H9 (cell line): ENCODE measurements around the gene CSAD. TPM values are rescaled to one million over a fixed set of nuclear protein-coding genes. Genes with fewer than 3 reads are reported as not detected.

Experiments used
- DNase-seq: peaks from one replicate; pipeline ENCODE4 v3.0.0-alpha.2; 2017
- H2AFZ ChIP-seq: one replicate; pipeline ENCODE4 v1.6.1; 2013; ENCODE audit warnings: mild to moderate bottlenecking, low read length, control low read depth, moderate library complexity
- H2AK5ac ChIP-seq: 2 replicates; pipeline ENCODE4 v1.6.1; 2013; ENCODE audit warnings: low read length, control low read depth, mixed read lengths; ENCODE audit not compliant: insufficient read length
- H2BK120ac ChIP-seq: one replicate; pipeline ENCODE4 v1.6.1; 2013; ENCODE audit warnings: low read depth, mild to moderate bottlenecking, low read length, control low read depth, inconsistent platforms; ENCODE audit not compliant: poor library complexity, severe bottlenecking
- H2BK12ac ChIP-seq: 2 replicates; pipeline ENCODE4 v1.6.1; 2013; ENCODE audit warnings: low read length, control low read depth, mixed read lengths, low read depth; ENCODE audit not compliant: insufficient read length
- H2BK15ac ChIP-seq: 2 replicates; pipeline ENCODE4 v1.6.1; 2013; ENCODE audit warnings: low read depth, low read length, control low read depth
- H2BK20ac ChIP-seq: one replicate; pipeline ENCODE4 v1.6.1; 2013; ENCODE audit warnings: low read depth, mild to moderate bottlenecking, low read length, control low read depth, inconsistent platforms; ENCODE audit not compliant: poor library complexity, severe bottlenecking
- H2BK5ac ChIP-seq: 2 replicates; pipeline ENCODE4 v1.6.1; 2013; ENCODE audit warnings: low read length, control low read depth, mixed read lengths; ENCODE audit not compliant: insufficient read length
- H3K14ac ChIP-seq: 2 replicates; pipeline ENCODE4 v1.6.1; 2013; ENCODE audit warnings: low read length, control low read depth; ENCODE audit not compliant: insufficient read depth
- H3K18ac ChIP-seq: 2 replicates; pipeline ENCODE4 v1.6.1; 2013; ENCODE audit warnings: low read depth, mild to moderate bottlenecking, mixed read lengths, low read length, control low read depth; ENCODE audit not compliant: insufficient read length
- H3K23ac ChIP-seq: 2 replicates; pipeline ENCODE4 v1.6.1; 2013; ENCODE audit warnings: low read length, control low read depth, mixed read lengths, low read depth; ENCODE audit not compliant: insufficient read length
- H3K23me2 ChIP-seq: 2 replicates; pipeline ENCODE4 v1.6.1; 2013; ENCODE audit warnings: low read depth, mild to moderate bottlenecking, mixed read lengths, low read length, control low read depth; ENCODE audit not compliant: insufficient read length, poor library complexity, severe bottlenecking
- H3K27ac ChIP-seq: 2 replicates; pipeline ENCODE4 v1.5.1; 2013; ENCODE audit warnings: low read length, control low read depth, mixed read lengths, low read depth; ENCODE audit not compliant: insufficient read length
- H3K27me3 ChIP-seq: 2 replicates; pipeline ENCODE4 v1.6.1; 2013; ENCODE audit warnings: low read length, control low read depth, inconsistent platforms; ENCODE audit not compliant: insufficient read depth
- H3K4ac ChIP-seq: 2 replicates; pipeline ENCODE4 v1.6.1; 2013; ENCODE audit warnings: low read depth, mild to moderate bottlenecking, control low read depth, inconsistent platforms, low read length, moderate library complexity
- H3K4me1 ChIP-seq: 2 replicates; pipeline ENCODE4 v1.6.1; 2013; ENCODE audit warnings: low read length, control low read depth, inconsistent platforms; ENCODE audit not compliant: insufficient read depth
- H3K4me2 ChIP-seq: 2 replicates; pipeline ENCODE4 v1.6.1; 2013; ENCODE audit warnings: low read length, control low read depth, mixed read lengths; ENCODE audit not compliant: insufficient read length, insufficient read depth
- H3K56ac ChIP-seq: 2 replicates; pipeline ENCODE4 v1.6.1; 2013; ENCODE audit warnings: low read depth, mild to moderate bottlenecking, mixed read lengths, low read length, control low read depth; ENCODE audit not compliant: insufficient read length
- H3K79me1 ChIP-seq: 2 replicates; pipeline ENCODE4 v1.6.1; 2013; ENCODE audit warnings: low read depth, mild to moderate bottlenecking, moderate library complexity, low read length, control low read depth, inconsistent platforms; ENCODE audit not compliant: insufficient read depth, poor library complexity, severe bottlenecking
- H3K79me2 ChIP-seq: 2 replicates; pipeline ENCODE4 v1.6.1; 2013; ENCODE audit warnings: low read length, control low read depth, inconsistent platforms; ENCODE audit not compliant: insufficient read depth
- H3K9ac ChIP-seq: 2 replicates; pipeline ENCODE4 v1.6.1; 2013; ENCODE audit warnings: low read length, control low read depth, mixed read lengths; ENCODE audit not compliant: insufficient read length; ENCODE audit errors: extremely low read depth
- H3K9me3 ChIP-seq: one replicate; pipeline ENCODE4 v1.6.1; 2013; ENCODE audit warnings: low read depth, low read length, inconsistent platforms; ENCODE audit not compliant: control insufficient read depth
- H3T11ph ChIP-seq: one replicate; pipeline ENCODE4 v1.6.1; 2013; ENCODE audit warnings: mild to moderate bottlenecking, low read length, control low read depth, inconsistent platforms
- H4K20me1 ChIP-seq: one replicate; pipeline ENCODE4 v1.6.1; 2013; ENCODE audit not compliant: control insufficient read depth, insufficient read length, insufficient read depth
- H4K5ac ChIP-seq: 2 replicates; pipeline ENCODE4 v1.6.1; 2013; ENCODE audit warnings: low read depth, mild to moderate bottlenecking, mixed read lengths, low read length, control low read depth; ENCODE audit not compliant: insufficient read length
- H4K8ac ChIP-seq: replicated peaks from 2 replicates; pipeline ENCODE4 v1.6.1; 2013; ENCODE audit warnings: low read length, control low read depth, mixed read lengths, low read depth; ENCODE audit not compliant: insufficient read length
- H4K91ac ChIP-seq: 2 replicates; pipeline ENCODE4 v1.6.1; 2013; ENCODE audit warnings: low read depth, mild to moderate bottlenecking, moderate library complexity, mixed read lengths, low read length, control low read depth; ENCODE audit not compliant: insufficient read length
- H3K27ac Mint-ChIP-seq, 3 experiments: 2 replicates in 2 of 3; 3 replicates in 1 of 3; pipeline ENCODE4 v1.8.0; 2020 to 2021; ENCODE audit warnings: mixed read lengths in 3 of 3, mild to moderate bottlenecking in 1 of 3, moderate library complexity in 1 of 3
- H3K27me3 Mint-ChIP-seq: 2 replicates; pipeline ENCODE4 v1.8.0; 2021; ENCODE audit warnings: low read depth, mild to moderate bottlenecking, moderate library complexity, mixed read lengths
- H3K36me3 Mint-ChIP-seq, 3 experiments: 2 replicates in 2 of 3; 3 replicates in 1 of 3; pipeline ENCODE4 v1.8.0; 2020 to 2021; ENCODE audit warnings: low read depth in 3 of 3, mixed read lengths in 3 of 3; ENCODE audit not compliant: insufficient read depth in 1 of 3
- H3K4me1 Mint-ChIP-seq, 2 experiments: 2 replicates each; pipeline ENCODE4 v1.8.0; 2020; ENCODE audit warnings: mixed read lengths in 2 of 2
- H3K4me3 Mint-ChIP-seq, 2 experiments: 2 replicates in 1 of 2; 3 replicates in 1 of 2; pipeline ENCODE4 v1.8.0; 2020 to 2021; ENCODE audit warnings: mild to moderate bottlenecking in 2 of 2, mixed read lengths in 2 of 2, moderate library complexity in 1 of 2
- H3K9me3 Mint-ChIP-seq, 2 experiments: 2 replicates in 1 of 2; 3 replicates in 1 of 2; pipeline ENCODE4 v1.8.0; 2020; ENCODE audit warnings: mild to moderate bottlenecking in 2 of 2, mixed read lengths in 2 of 2, moderate library complexity in 1 of 2
- CTCF ChIP-seq: fragments of 200-600 bp; sonication (generic); conservative IDR thresholded peaks from 3 replicates; pipeline ENCODE4 v1.8.0; 2021; ENCODE audit warnings: antibody characterized with exemption, mild to moderate bottlenecking
- WGBS: extraction: QIAGEN DNeasy Blood & Tissue Kit; methylation state at CpG from one replicate; pipeline ENCODE4 v1.1.7; 2013; ENCODE audit warnings: missing lambda C conversion rate, low lambda C conversion rate, mixed read lengths; ENCODE audit not compliant: insufficient read length; ENCODE audit errors: extremely low coverage; 5-methylcytosine and 5-hydroxymethylcytosine counted together
- total RNA-seq: library from RNA; stranded (reverse); gene quantifications from 2 replicates; pipeline ENCODE4 v1.2.1, GENCODE V29; 2021

Gene CSAD
- total RNA-seq, 1 experiment from 2014 or later = 7.4 TPM

GRCh38 chr12:53219292-53219955 lies 38.7 kb upstream of the CSAD start:
- H2BK5ac ChIP-seq = no peak overlapping the region
- no peaks in the 10 kb centered on the region; a peak in 2 of 5 replicates for H3K9me3 Mint-ChIP-seq
- peak overlapping the region; percentile 16 for H3K9ac ChIP-seq
- H3T11ph ChIP-seq = no peak overlapping the region
- H3K27ac Mint-ChIP-seq = peak overlapping the region in 1 of 3 experiments; percentile 11; a peak in 2 of 7 replicates
- no peak overlapping the region for H3K4ac ChIP-seq
- peaks cover 3% of the 10 kb centered on the region; the same call in 1 of the 2 replicates for H3K27me3 ChIP-seq
- H3K56ac ChIP-seq = no peak overlapping the region
- H3K27ac ChIP-seq = no peak overlapping the region
- H3K14ac ChIP-seq = no peak overlapping the region
- peaks cover 37% of the 10 kb centered on the region; the same call in 1 of the 2 replicates for H3K4me1 ChIP-seq
- H4K20me1 ChIP-seq = no peaks in the 10 kb centered on the region
- H3K9me3 ChIP-seq = no peaks in the 10 kb centered on the region
- H3K23ac ChIP-seq = no peak overlapping the region
- DNase-seq = peak; percentile 29
- H4K5ac ChIP-seq = no peak overlapping the region
- H2BK12ac ChIP-seq = no peak overlapping the region
- no peaks in the 10 kb centered on the region for H3K79me1 ChIP-seq
- no peak overlapping the region for H2AK5ac ChIP-seq
- WGBS = no CpG with 5 or more reads among the region's 27 CpGs
- no peak for TF ChIP-seq CTCF
- H2BK120ac ChIP-seq = no peak overlapping the region
- peaks cover 17% of the 10 kb centered on the region for H3K27me3 Mint-ChIP-seq
- H3K4me2 ChIP-seq = peak overlapping the region; percentile 99
- no peak overlapping the region for H2AFZ ChIP-seq
- H2BK20ac ChIP-seq = no peak overlapping the region
- H4K8ac ChIP-seq = no peak overlapping the region
- no peak overlapping the region for H3K18ac ChIP-seq
- peaks cover 75 to 77% of the 10 kb centered on the region in 2 experiments for H3K4me1 Mint-ChIP-seq
- H3K79me2 ChIP-seq = peaks cover 4% of the 10 kb centered on the region; the same call in 1 of the 2 replicates
- no peak overlapping the region for H4K91ac ChIP-seq
- H3K36me3 Mint-ChIP-seq = peaks cover 0 to 17% (median 11%) of the 10 kb centered on the region in 3 experiments; a peak in 6 of 7 replicates
- H3K4me3 Mint-ChIP-seq = peak overlapping the region; percentile 86 to 94
- H2BK15ac ChIP-seq = no peak overlapping the region
- peaks cover 22% of the 10 kb centered on the region for H3K23me2 ChIP-seq
